Neuronal stem cell (in vitro differentiated cells): ENCODE results near the gene PPL.

Experiments used
- DNase-seq: peaks from one replicate; pipeline ENCODE4 v3.0.0-alpha.2; 2013; ENCODE audit warnings: low spot score
- H2AFZ ChIP-seq: one replicate; pipeline ENCODE4 v1.6.1; 2013; ENCODE audit warnings: mild to moderate bottlenecking, low read length, inconsistent platforms
- H2AK5ac ChIP-seq: 2 replicates; pipeline ENCODE4 v1.6.1; 2013; ENCODE audit warnings: low read depth, mild to moderate bottlenecking, inconsistent platforms, low read length, moderate library complexity, mixed read lengths
- H2BK120ac ChIP-seq: 2 replicates; pipeline ENCODE4 v1.6.1; 2013; ENCODE audit warnings: low read depth, mild to moderate bottlenecking, inconsistent platforms, low read length, moderate library complexity, mixed read lengths
- H2BK12ac ChIP-seq: one replicate; pipeline ENCODE4 v1.6.1; 2013; ENCODE audit warnings: low read length, inconsistent platforms
- H2BK15ac ChIP-seq: 2 replicates; pipeline ENCODE4 v1.6.1; 2013; ENCODE audit warnings: mild to moderate bottlenecking, low read length, inconsistent platforms, mixed read lengths
- H2BK5ac ChIP-seq: one replicate; pipeline ENCODE4 v1.6.1; 2013; ENCODE audit warnings: inconsistent platforms, mild to moderate bottlenecking, low read length, moderate library complexity
- H3K14ac ChIP-seq: one replicate; pipeline ENCODE4 v1.6.1; 2013; ENCODE audit warnings: low read length, inconsistent platforms
- H3K18ac ChIP-seq: 2 replicates; pipeline ENCODE4 v1.6.1; 2013; ENCODE audit warnings: low read length, inconsistent platforms
- H3K23ac ChIP-seq: 2 replicates; pipeline ENCODE4 v1.6.1; 2013; ENCODE audit warnings: low read depth, mild to moderate bottlenecking, mixed read lengths, low read length, inconsistent platforms; ENCODE audit not compliant: poor library complexity
- H3K27ac ChIP-seq: replicated peaks from 3 replicates; pipeline ENCODE4 v1.5.1; 2013; ENCODE audit warnings: low read length, inconsistent platforms
- H3K27me3 ChIP-seq, 3 experiments: 2 replicates each; pipeline ENCODE4 v1.6.1; 2013; ENCODE audit warnings: low read length in 3 of 3, mild to moderate bottlenecking in 2 of 3, inconsistent platforms in 1 of 3, low read depth in 1 of 3, mixed read lengths in 1 of 3, moderate library complexity in 1 of 3; ENCODE audit not compliant: control insufficient read depth in 3 of 3, insufficient read depth in 3 of 3
- H3K36me3 ChIP-seq, 2 donors: replicated peaks in 1 of 2; 2 replicates each; pipeline ENCODE4 v1.6.1; 2013; ENCODE audit warnings: low read length in 2 of 2; ENCODE audit not compliant: control insufficient read depth in 2 of 2, insufficient read depth in 2 of 2
- H3K4ac ChIP-seq: 2 replicates; pipeline ENCODE4 v1.6.1; 2013; ENCODE audit warnings: inconsistent platforms, mild to moderate bottlenecking, low read length, moderate library complexity
- H3K4me1 ChIP-seq, 2 donors: 1 replicate in 1 of 2; 2 replicates in 1 of 2; pipeline ENCODE4 v1.6.1; 2013; ENCODE audit warnings: low read length in 2 of 2, low read depth in 1 of 2; ENCODE audit not compliant: control insufficient read depth in 2 of 2, insufficient read depth in 1 of 2
- H3K4me2 ChIP-seq: one replicate; pipeline ENCODE4 v1.6.1; 2013; ENCODE audit warnings: mild to moderate bottlenecking, low read length, inconsistent platforms; ENCODE audit not compliant: insufficient read depth, poor library complexity, severe bottlenecking
- H3K4me3 ChIP-seq, 2 donors: 2 replicates each; pipeline ENCODE4 v1.5.1; 2013; ENCODE audit warnings: low read length in 2 of 2, mild to moderate bottlenecking in 2 of 2, inconsistent platforms in 1 of 2, moderate library complexity in 1 of 2
- H3K79me1 ChIP-seq: one replicate; pipeline ENCODE4 v1.6.1; 2013; ENCODE audit warnings: low read depth, mild to moderate bottlenecking, inconsistent platforms, low read length, moderate library complexity
- H3K9ac ChIP-seq: one replicate; pipeline ENCODE4 v1.6.1; 2013; ENCODE audit warnings: mild to moderate bottlenecking, low read depth, low read length, inconsistent platforms; ENCODE audit not compliant: poor library complexity
- H3K9me3 ChIP-seq, 2 donors: replicated peaks in 1 of 2; 2 replicates each; pipeline versions ENCODE3 to v1.6.1; 2013; ENCODE audit warnings: low read length in 2 of 2, mild to moderate bottlenecking in 2 of 2, inconsistent platforms in 1 of 2, low read depth in 1 of 2, mixed read lengths in 1 of 2, moderate library complexity in 1 of 2; ENCODE audit not compliant: control insufficient read depth in 2 of 2, insufficient read depth in 1 of 2
- H4K8ac ChIP-seq: one replicate; pipeline ENCODE4 v1.6.1; 2013; ENCODE audit warnings: low read depth, mild to moderate bottlenecking, inconsistent platforms, low read length, moderate library complexity
- H4K91ac ChIP-seq: one replicate; pipeline ENCODE4 v1.6.1; 2013; ENCODE audit warnings: low read length, low read depth, mild to moderate bottlenecking, inconsistent platforms; ENCODE audit not compliant: poor library complexity
- WGBS, 2 donors: extraction: QIAGEN DNeasy Blood & Tissue Kit; methylation state at CpG; one replicate each; pipeline ENCODE4 v1.1.7; 2013; ENCODE audit warnings: missing lambda C conversion rate in 2 of 2, mixed read lengths in 1 of 2; ENCODE audit not compliant: insufficient read length in 2 of 2, insufficient replicate concordance in 1 of 2; ENCODE audit errors: extremely low coverage in 2 of 2; 5-methylcytosine and 5-hydroxymethylcytosine counted together

Gene PPL

GRCh38 chr16:4868026-4868425 lies 68.9 kb downstream of the PPL start:
- Histone ChIP-seq H3K9me3 (no peaks in the 10 kb centered on the region), H4K8ac (no peak overlapping the region), H3K27me3 (no peaks in the 10 kb centered on the region), H3K79me1 (peaks cover 2% of the 10 kb centered on the region), H3K4ac (no peak overlapping the region), H3K14ac (no peak overlapping the region), H3K4me2 (no peak overlapping the region), H3K18ac (no peak overlapping the region), H3K4me3 (no peak overlapping the region), H3K9ac (no peak overlapping the region), H3K36me3 (peaks cover 35 to 88% of the 10 kb centered on the region in 2 donors), H2AFZ (no peak overlapping the region), H4K91ac (no peak overlapping the region), H2BK12ac (no peak overlapping the region), H2AK5ac (no peak overlapping the region), H2BK15ac (no peak overlapping the region), H3K23ac (no peak overlapping the region), H3K4me1 (peaks cover 0 to 2% of the 10 kb centered on the region in 2 donors), H3K27ac (no peak overlapping the region), H2BK5ac (no peak overlapping the region), H2BK120ac (no peak overlapping the region)
- WGBS, 2 donors: no CpG with 5 or more reads among the region's 5 CpGs
- DNase-seq: no peak

GRCh38 chr16:4866586-4866985 lies 70.4 kb downstream of the PPL start:
- Histone ChIP-seq H3K36me3 (peaks cover 28 to 90% of the 10 kb centered on the region in 2 donors), H3K9me3 (no peaks in the 10 kb centered on the region), H2BK120ac (no peak overlapping the region), H3K14ac (no peak overlapping the region), H3K27me3 (no peaks in the 10 kb centered on the region), H3K4ac (no peak overlapping the region), H3K4me3 (no peak overlapping the region), H3K27ac (no peak overlapping the region), H3K18ac (no peak overlapping the region), H2AK5ac (no peak overlapping the region), H4K8ac (no peak overlapping the region), H2AFZ (no peak overlapping the region), H3K9ac (no peak overlapping the region), H3K23ac (no peak overlapping the region), H2BK15ac (no peak overlapping the region), H2BK12ac (no peak overlapping the region), H4K91ac (no peak overlapping the region), H3K4me2 (no peak overlapping the region), H3K79me1 (peaks cover 2% of the 10 kb centered on the region), H2BK5ac (no peak overlapping the region), H3K4me1 (peaks cover 0 to 2% of the 10 kb centered on the region in 2 donors)
- no peak for DNase-seq
- no CpG with 5 or more reads among the region's 12 CpGs for WGBS, 2 donors

GRCh38 chr16:4865231-4865860 lies 71.6 kb downstream of the PPL start:
- Histone ChIP-seq H4K8ac (no peak overlapping the region), H3K14ac (no peak overlapping the region), H3K4me3 (no peak overlapping the region), H2BK12ac (no peak overlapping the region), H2BK15ac (no peak overlapping the region), H3K9me3 (no peaks in the 10 kb centered on the region), H2BK120ac (no peak overlapping the region), H3K9ac (no peak overlapping the region), H2AFZ (no peak overlapping the region), H3K79me1 (peaks cover 2% of the 10 kb centered on the region), H2BK5ac (no peak overlapping the region), H2AK5ac (no peak overlapping the region), H3K27me3 (no peaks in the 10 kb centered on the region), H3K23ac (no peak overlapping the region), H3K18ac (no peak overlapping the region), H3K4me1 (peaks cover 0 to 2% of the 10 kb centered on the region in 2 donors), H3K4me2 (no peak overlapping the region), H4K91ac (no peak overlapping the region), H3K27ac (no peak overlapping the region), H3K4ac (no peak overlapping the region), H3K36me3 (peaks cover 27 to 91% of the 10 kb centered on the region in 2 donors)
- DNase-seq: no peak
- no CpG with 5 or more reads among the region's 13 CpGs for WGBS, 2 donors

GRCh38 chr16:4864728-4865127 lies 72.2 kb downstream of the PPL start:
- peaks cover 0 to 2% of the 10 kb centered on the region in 2 donors for H3K4me1 ChIP-seq
- H3K36me3 ChIP-seq: peaks cover 29 to 91% of the 10 kb centered on the region in 2 donors
- no peak overlapping the region for H2BK12ac ChIP-seq
- H2AK5ac ChIP-seq: no peak overlapping the region
- WGBS, 2 donors: no CpG with 5 or more reads among the region's 3 CpGs
- no peak overlapping the region for H3K4ac ChIP-seq
- H2AFZ ChIP-seq: no peak overlapping the region
- no peak overlapping the region for H3K23ac ChIP-seq
- H2BK5ac ChIP-seq: no peak overlapping the region
- H4K8ac ChIP-seq: no peak overlapping the region
- no peak overlapping the region for H3K27ac ChIP-seq
- no peak overlapping the region for H3K4me2 ChIP-seq
- H2BK120ac ChIP-seq: no peak overlapping the region
- no peak for DNase-seq
- H3K14ac ChIP-seq: no peak overlapping the region
- H3K79me1 ChIP-seq: peaks cover 2% of the 10 kb centered on the region
- no peak overlapping the region for H3K4me3 ChIP-seq
- no peaks in the 10 kb centered on the region for H3K27me3 ChIP-seq
- H3K9ac ChIP-seq: no peak overlapping the region
- H2BK15ac ChIP-seq: no peak overlapping the region
- H3K9me3 ChIP-seq: no peaks in the 10 kb centered on the region
- no peak overlapping the region for H4K91ac ChIP-seq
- H3K18ac ChIP-seq: no peak overlapping the region
